ENCODE results near the gene KCNG1. TPM values are rescaled to one million over a fixed set of nuclear protein-coding genes. Genes with fewer than 3 reads are reported as not detected.

The KCNG1 gene
- total and polyA plus RNA-seq, 2 experiments from 2014 or later, result 8.1 to 26.3 TPM

- Histone ChIP-seq H3K79me2 (replicated peaks; ENCODE audit: insufficient read depth) (no peaks in the 10 kb centered on the region), H3K4me3 (no peak overlapping the region), H3K27ac (ENCODE audit: low read depth) (no peak overlapping the region), H3K36me3 (ENCODE audit: insufficient read depth) (no peaks in the 10 kb centered on the region), H3K9me2 (ENCODE audit: insufficient read depth) (no peaks in the 10 kb centered on the region), H3K4me1 (ENCODE audit: insufficient read depth) (peaks cover 3% of the 10 kb centered on the region), H3K4me2 (no peak overlapping the region), H3K27me3 (ENCODE audit: insufficient read depth) (peaks cover 23% of the 10 kb centered on the region), H3F3A (replicated peaks; ENCODE audit: low read depth) (no peaks in the 10 kb centered on the region), H2AFZ (no peak overlapping the region), H4K20me1 (replicated peaks; ENCODE audit: insufficient read depth) (no peaks in the 10 kb centered on the region)
- no peak overlapping the region for H3K27ac Mint-ChIP-seq
- H3K9me3 Mint-ChIP-seq, result peaks cover 12% of the 10 kb centered on the region
- H3K4me3 Mint-ChIP-seq, result no peak overlapping the region
- ATAC-seq, result no peak
- peaks cover 28% of the 10 kb centered on the region for H3K27me3 Mint-ChIP-seq (ENCODE audit: insufficient read depth, low read depth, poor library complexity)
- peaks cover 4% of the 10 kb centered on the region; the same call in 2 of the 3 replicates for H3K36me3 Mint-ChIP-seq (ENCODE audit: low read depth)
- no peak for TF ChIP-seq ZNF114 (CRISPR knock-in tag; IDR thresholded peaks at IDR 0.05)
- TF ChIP-seq NANOG (IDR thresholded peaks at IDR 0.05; ENCODE audit: borderline replicate concordance), result no peak
- no peak for TF ChIP-seq POLR2AphosphoS5 (IDR thresholded peaks at IDR 0.05; ENCODE audit: low read depth)
- no peak for TF ChIP-seq EZH2 (IDR thresholded peaks at IDR 0.05; ENCODE audit: low read depth, unreplicated experiment)
- TF ChIP-seq STAT1 (IDR thresholded peaks at IDR 0.05; ENCODE audit: unreplicated experiment), result no peak
- no peak for TF ChIP-seq JUNB (IDR thresholded peaks at IDR 0.05; ENCODE audit: unreplicated experiment)
- TF ChIP-seq CREB1 (CRISPR knock-in tag; IDR thresholded peaks at IDR 0.05; ENCODE audit: low read depth), result no peak
- no peak for TF ChIP-seq ZNF331 (CRISPR knock-in tag; IDR thresholded peaks at IDR 0.05; ENCODE audit: low read depth)
- no peak for DNase-seq (ENCODE audit: low spot score)
- peaks cover 7% of the 10 kb centered on the region for H3K4me1 Mint-ChIP-seq
Measured at GRCh38 chr20:51028616-51029212, 5.8 kb upstream of the KCNG1 start.

GRCh38 chr20:51027035-51027795, 4.3 kb upstream of the KCNG1 start:
- Histone ChIP-seq H3K27ac (ENCODE audit: low read depth) (no peak overlapping the region), H3K79me2 (replicated peaks; ENCODE audit: insufficient read depth) (no peaks in the 10 kb centered on the region), H3F3A (replicated peaks; ENCODE audit: low read depth) (no peaks in the 10 kb centered on the region), H3K4me2 (no peak overlapping the region), H3K4me1 (ENCODE audit: insufficient read depth) (peaks cover 5% of the 10 kb centered on the region), H3K9me2 (ENCODE audit: insufficient read depth) (no peaks in the 10 kb centered on the region), H3K36me3 (ENCODE audit: insufficient read depth) (no peaks in the 10 kb centered on the region), H3K4me3 (no peak overlapping the region), H4K20me1 (replicated peaks; ENCODE audit: insufficient read depth) (no peaks in the 10 kb centered on the region), H2AFZ (no peak overlapping the region), H3K27me3 (ENCODE audit: insufficient read depth) (peaks cover 35% of the 10 kb centered on the region)
- no peak for ATAC-seq
- H3K4me3 Mint-ChIP-seq, result no peak overlapping the region
- no peak for TF ChIP-seq REST (IDR thresholded peaks at IDR 0.05; ENCODE audit: unreplicated experiment)
- H3K27me3 Mint-ChIP-seq (ENCODE audit: insufficient read depth, low read depth, poor library complexity), result peaks cover 33% of the 10 kb centered on the region
- peaks cover 9% of the 10 kb centered on the region for H3K4me1 Mint-ChIP-seq
- peaks cover 12% of the 10 kb centered on the region for H3K9me3 Mint-ChIP-seq
- H3K27ac Mint-ChIP-seq, result no peak overlapping the region
- peaks cover 1% of the 10 kb centered on the region; the same call in 2 of the 3 replicates for H3K36me3 Mint-ChIP-seq (ENCODE audit: low read depth)
- no peak for DNase-seq (ENCODE audit: low spot score)
